GM23338 (cell line): Measurements from ENCODE around the gene KCNT2. TPM values are rescaled to one million over a fixed set of nuclear protein-coding genes. Genes with fewer than 3 reads are reported as not detected.

Experiments
- ATAC-seq: fragments of 200-7000 bp; cut with Tn5 transposase; 3 replicates; pipeline ENCODE4 v1.9.1; 2020
- DNase-seq: peaks from one replicate; pipeline ENCODE4 v3.0.0-alpha.2; 2015; ENCODE audit warnings: low spot score
- H2AFZ ChIP-seq: fragments of 200-600 bp; sonication (generic); 2 replicates; pipeline ENCODE4 v1.8.0; 2016; ENCODE audit warnings: antibody characterized with exemption, mild to moderate bottlenecking, moderate library complexity
- H3F3A ChIP-seq: fragments of 200-600 bp; sonication (generic); replicated peaks from 2 replicates; pipeline ENCODE4 v1.8.0; 2017; ENCODE audit warnings: antibody characterized with exemption, mixed run types, low read depth
- H3K27ac ChIP-seq: fragments of 200-600 bp; sonication (generic); 2 replicates; pipeline ENCODE4 v1.6.1; 2016; ENCODE audit warnings: low read depth
- H3K27me3 ChIP-seq: fragments of 200-600 bp; sonication (generic); 2 replicates; pipeline ENCODE4 v1.8.0; 2016; ENCODE audit warnings: mild to moderate bottlenecking, mixed run types, moderate library complexity; ENCODE audit not compliant: insufficient read depth
- H3K36me3 ChIP-seq: fragments of 200-600 bp; sonication (generic); 2 replicates; pipeline ENCODE4 v1.8.0; 2016; ENCODE audit warnings: mild to moderate bottlenecking; ENCODE audit not compliant: insufficient read depth
- H3K4me1 ChIP-seq: fragments of 200-600 bp; sonication (generic); 2 replicates; pipeline ENCODE4 v1.8.0; 2016; ENCODE audit warnings: mild to moderate bottlenecking, moderate library complexity; ENCODE audit not compliant: insufficient read depth
- H3K4me2 ChIP-seq: fragments of 200-600 bp; sonication (generic); 2 replicates; pipeline ENCODE4 v1.7.1; 2017; ENCODE audit warnings: mixed run types
- H3K4me3 ChIP-seq: fragments of 200-600 bp; sonication (generic); 2 replicates; pipeline ENCODE4 v1.6.1; 2016; ENCODE audit warnings: mixed run types
- H3K79me2 ChIP-seq: fragments of 200-600 bp; sonication (generic); replicated peaks from 2 replicates; pipeline ENCODE4 v1.8.0; 2017; ENCODE audit warnings: mild to moderate bottlenecking; ENCODE audit not compliant: insufficient read depth
- H3K9me2 ChIP-seq: fragments of 200-600 bp; sonication (generic); 2 replicates; pipeline ENCODE4 v1.8.0; 2017; ENCODE audit not compliant: insufficient read depth
- H4K20me1 ChIP-seq: fragments of 200-600 bp; sonication (generic); replicated peaks from 2 replicates; pipeline ENCODE4 v1.8.0; 2017; ENCODE audit warnings: mild to moderate bottlenecking; ENCODE audit not compliant: insufficient read depth
- H3K27ac Mint-ChIP-seq: 2 replicates; pipeline ENCODE4 v1.8.0; 2020; ENCODE audit warnings: inconsistent platforms, mild to moderate bottlenecking, moderate library complexity, mixed read lengths
- H3K27me3 Mint-ChIP-seq: 3 replicates; pipeline ENCODE4 v1.8.0; 2022; ENCODE audit warnings: low read depth, mild to moderate bottlenecking, moderate library complexity, mixed read lengths, inconsistent platforms; ENCODE audit not compliant: insufficient read depth, poor library complexity
- H3K36me3 Mint-ChIP-seq: 3 replicates; pipeline ENCODE4 v1.8.0; 2021; ENCODE audit warnings: low read depth, mild to moderate bottlenecking, inconsistent platforms, moderate library complexity, mixed read lengths
- H3K4me1 Mint-ChIP-seq: 3 replicates; pipeline ENCODE4 v1.8.0; 2020; ENCODE audit warnings: mild to moderate bottlenecking, inconsistent platforms, mixed read lengths
- H3K4me3 Mint-ChIP-seq: 3 replicates; pipeline ENCODE4 v1.8.0; 2021; ENCODE audit warnings: moderate library complexity, mild to moderate bottlenecking, inconsistent platforms, mixed read lengths
- H3K9me3 Mint-ChIP-seq: 3 replicates; pipeline ENCODE4 v1.8.0; 2020; ENCODE audit warnings: moderate library complexity, mild to moderate bottlenecking, inconsistent platforms, mixed read lengths
- CTCF ChIP-seq, 2 experiments: fragments of 200-600 bp in 1 of 2; sonication (generic) in 1 of 2; conservative IDR thresholded peaks; 2 replicates each; pipeline versions ENCODE4 v1.5.1 to v1.6.1; 2016 to 2017; ENCODE audit warnings: antibody characterized with exemption in 2 of 2, low read depth in 2 of 2, mild to moderate bottlenecking in 2 of 2, moderate library complexity in 1 of 2
- ZNF462 ChIP-seq: fragments of 250-450 bp; sonication (Bioruptor Pico); IDR thresholded peaks from 2 replicates; pipeline ENCODE4 v1.5.0; 2020; ENCODE audit warnings: mild to moderate bottlenecking, moderate library complexity
- polyA plus RNA-seq: library from polyadenylated mRNA; unstranded; fragments of >200 nt; fragmentation: Nextera tagmentation; extraction: Ambion mirVana; gene quantifications from 2 replicates; pipeline ENCODE4 v1.2.1, GENCODE V29; 2016
- total RNA-seq: library from RNA; depleted of rRNA; stranded (reverse); fragments of >200 nt; shearing (Covaris generic); gene quantifications from 2 replicates; pipeline ENCODE4 v1.2.3, GENCODE V29; 2014

Gene KCNT2
- total and polyA plus RNA-seq, 2 experiments from 2014 or later = 5.4 to 13.4 TPM

GRCh38 chr1:196372896-196373536 lies 235.2 kb downstream of the KCNT2 start:
- Histone ChIP-seq H3F3A (no peaks in the 10 kb centered on the region), H2AFZ (no peak overlapping the region)
- peak; percentile 40; the same call in 2 of the 3 replicates for ATAC-seq

More at GRCh38 chr1:196372896-196373536, 235.2 kb downstream of the KCNT2 start:
- Mint-ChIP-seq H3K4me3 (no peak overlapping the region), H3K4me1 (peaks cover 24% of the 10 kb centered on the region), H3K27me3 (no peaks in the 10 kb centered on the region), H3K27ac (no peak overlapping the region), H3K9me3 (no peaks in the 10 kb centered on the region; the same call in 2 of the 3 replicates), H3K36me3 (peaks cover 16% of the 10 kb centered on the region; the same call in 2 of the 3 replicates)
- H3K27me3 ChIP-seq = no peaks in the 10 kb centered on the region
- peak overlapping the region; percentile 2; the same call in 1 of the 2 replicates for H3K27ac ChIP-seq
- H3K4me2 ChIP-seq = no peak overlapping the region
- H3K9me2 ChIP-seq = no peaks in the 10 kb centered on the region
- TF ChIP-seq CTCF (conservative IDR thresholded peaks at IDR 0.05; ENCODE audit: low read depth in 2 of 2) (peak in 1 of 2 experiments; percentile 72; a peak in 3 of 4 replicates), ZNF462 (CRISPR knock-in tag) (no peak)
- H3K4me1 ChIP-seq = peaks cover 8% of the 10 kb centered on the region; the same call in 1 of the 2 replicates
- peak; percentile 59 for DNase-seq
- no peak overlapping the region for H3K4me3 ChIP-seq
- no peaks in the 10 kb centered on the region for H3K36me3 ChIP-seq
- no peaks in the 10 kb centered on the region for H3K79me2 ChIP-seq
- no peaks in the 10 kb centered on the region for H4K20me1 ChIP-seq
